Measurements from ENCODE around the gene TIMM17B. TPM values are rescaled to one million over a fixed set of nuclear protein-coding genes. Genes with fewer than 3 reads are reported as not detected.

Gene TIMM17B
- total and polyA plus RNA-seq, 9 donors = 29.0 to 44.4 (median 34.4) TPM

DNA sequence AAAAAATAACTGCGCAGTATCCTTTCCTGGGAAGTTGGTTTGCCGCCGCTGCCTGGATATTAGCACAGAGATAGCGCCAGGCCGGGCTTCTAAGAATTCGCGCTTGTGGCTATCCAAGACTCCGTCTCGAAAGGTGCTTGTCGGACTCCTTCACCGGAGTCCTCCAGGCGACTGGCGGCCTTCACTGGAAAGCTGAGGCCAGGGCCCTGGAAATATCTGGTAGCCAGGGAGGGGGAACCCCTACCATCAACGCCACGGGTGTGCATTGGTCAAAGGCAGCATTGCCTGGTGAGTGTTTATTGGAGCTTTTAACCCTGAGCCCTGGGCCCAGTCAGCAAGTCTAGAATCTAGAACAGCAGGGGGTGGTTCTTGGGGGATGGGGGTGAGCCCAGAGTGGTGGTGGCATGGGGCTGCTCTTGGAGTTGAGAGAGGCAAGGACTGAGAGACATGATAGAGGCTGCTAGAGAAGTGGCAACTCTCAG is 21.8 kb upstream of the TIMM17B start:
- no peaks in the 10 kb centered on the region for H3K27me3 ChIP-seq (ENCODE audit: control insufficient read depth, insufficient read depth, low read length)
- peaks cover 11% of the 10 kb centered on the region for H3K4me1 ChIP-seq (ENCODE audit: control insufficient read depth, insufficient read depth, low read length)
- peak overlapping the region; percentile 40 for H3K27ac ChIP-seq (ENCODE audit: low read length)
- peaks cover 24% of the 10 kb centered on the region for H3K36me3 ChIP-seq (ENCODE audit: control insufficient read depth, insufficient read depth, low read length)
- no peak for DNase-seq
- WGBS (ENCODE audit: insufficient coverage) = 27% methylated on average over 12 of the region's 15 CpGs
- H3K4me3 ChIP-seq (ENCODE audit: low read length) = peak overlapping the region; percentile 50
- no peaks in the 10 kb centered on the region for H3K9me3 ChIP-seq (replicated peaks; ENCODE audit: control insufficient read depth, low read depth, low read length)

DNA sequence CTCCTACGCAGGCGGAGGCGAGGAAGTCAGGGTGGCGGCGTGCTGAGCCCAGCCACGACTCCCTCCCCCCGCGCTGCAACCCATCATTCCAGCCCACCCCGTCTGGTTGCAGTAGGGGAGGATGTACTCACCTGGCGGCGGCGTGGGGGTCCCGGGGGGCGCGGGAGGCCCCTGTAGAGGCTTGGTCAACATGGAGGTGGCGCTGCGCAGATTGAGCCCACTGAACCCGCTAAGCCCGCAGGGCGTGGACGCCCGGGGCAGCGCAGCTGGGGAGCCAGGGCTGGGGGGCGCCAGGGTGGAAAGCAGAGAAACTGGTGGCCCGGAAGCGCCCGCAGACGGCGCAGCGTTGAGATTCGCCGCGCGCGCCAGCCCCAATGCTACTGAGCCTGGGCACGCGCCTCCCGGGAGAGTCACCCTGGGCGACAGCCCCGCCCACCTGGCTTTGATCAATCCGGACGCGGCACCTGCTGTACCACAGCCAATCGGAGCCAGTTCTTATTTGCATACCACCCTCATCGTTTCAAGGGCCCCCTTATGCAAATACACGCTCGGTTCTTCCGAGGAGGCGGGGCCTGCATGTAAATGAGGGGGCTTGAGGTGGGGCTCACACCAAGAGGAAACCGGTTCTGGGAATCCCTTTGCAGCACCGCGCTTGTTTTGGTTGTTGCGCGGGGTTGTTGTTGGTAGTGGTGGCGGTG is 21.2 kb upstream of the TIMM17B start, which contains the start of gene PIM2:
Gene PIM2, minus strand, starts transcription at position 382 of the 698 bp plus-strand sequence. Its CDS starts 190 bp downstream, at position 192.
- Histone ChIP-seq H3K27ac (ENCODE audit: low read length) (peak within 1 kb of the TSS; percentile 51), H3K27me3 (ENCODE audit: control insufficient read depth, insufficient read depth, low read length) (no peaks in the 10 kb centered on the region), H3K36me3 (ENCODE audit: control insufficient read depth, insufficient read depth, low read length) (peaks cover 18% of the 10 kb centered on the region), H3K4me1 (ENCODE audit: control insufficient read depth, insufficient read depth, low read length) (peaks cover 11% of the 10 kb centered on the region), H3K4me3 (ENCODE audit: low read length) (peak within 1 kb of the TSS; percentile 50), H3K9me3 (replicated peaks; ENCODE audit: control insufficient read depth, low read depth, low read length) (no peaks in the 10 kb centered on the region)
- 27% methylated on average over 41 of the region's 55 CpGs for WGBS (ENCODE audit: insufficient coverage)
- DNase-seq = peak; percentile 87

DNA sequence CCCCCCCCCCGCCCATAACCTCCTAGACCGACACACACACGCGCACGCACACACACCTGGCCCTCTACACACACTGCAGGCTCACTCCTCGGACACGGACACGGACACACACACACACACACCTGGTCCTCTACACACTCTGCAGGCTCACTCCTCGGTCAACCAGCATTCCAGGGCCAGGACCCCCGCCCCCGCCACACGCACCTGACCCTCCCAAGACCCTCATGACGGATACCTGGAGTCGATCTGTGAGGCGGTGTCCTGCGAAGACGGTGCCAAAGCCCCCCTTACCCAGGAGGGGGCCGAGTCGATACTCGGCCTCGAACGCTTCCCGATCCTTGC is 20.7 kb upstream of the TIMM17B start:
- Histone ChIP-seq H3K4me1 (ENCODE audit: control insufficient read depth, insufficient read depth, low read length) (peaks cover 11% of the 10 kb centered on the region), H3K4me3 (ENCODE audit: low read length) (peak overlapping the region; percentile 50), H3K27me3 (ENCODE audit: control insufficient read depth, insufficient read depth, low read length) (no peaks in the 10 kb centered on the region), H3K9me3 (replicated peaks; ENCODE audit: control insufficient read depth, low read depth, low read length) (no peaks in the 10 kb centered on the region), H3K36me3 (ENCODE audit: control insufficient read depth, insufficient read depth, low read length) (peaks cover 13% of the 10 kb centered on the region), H3K27ac (ENCODE audit: low read length) (no peak overlapping the region)
- 15% methylated on average over 13 of the region's 23 CpGs for WGBS (ENCODE audit: insufficient coverage)
- no peak for DNase-seq

DNA sequence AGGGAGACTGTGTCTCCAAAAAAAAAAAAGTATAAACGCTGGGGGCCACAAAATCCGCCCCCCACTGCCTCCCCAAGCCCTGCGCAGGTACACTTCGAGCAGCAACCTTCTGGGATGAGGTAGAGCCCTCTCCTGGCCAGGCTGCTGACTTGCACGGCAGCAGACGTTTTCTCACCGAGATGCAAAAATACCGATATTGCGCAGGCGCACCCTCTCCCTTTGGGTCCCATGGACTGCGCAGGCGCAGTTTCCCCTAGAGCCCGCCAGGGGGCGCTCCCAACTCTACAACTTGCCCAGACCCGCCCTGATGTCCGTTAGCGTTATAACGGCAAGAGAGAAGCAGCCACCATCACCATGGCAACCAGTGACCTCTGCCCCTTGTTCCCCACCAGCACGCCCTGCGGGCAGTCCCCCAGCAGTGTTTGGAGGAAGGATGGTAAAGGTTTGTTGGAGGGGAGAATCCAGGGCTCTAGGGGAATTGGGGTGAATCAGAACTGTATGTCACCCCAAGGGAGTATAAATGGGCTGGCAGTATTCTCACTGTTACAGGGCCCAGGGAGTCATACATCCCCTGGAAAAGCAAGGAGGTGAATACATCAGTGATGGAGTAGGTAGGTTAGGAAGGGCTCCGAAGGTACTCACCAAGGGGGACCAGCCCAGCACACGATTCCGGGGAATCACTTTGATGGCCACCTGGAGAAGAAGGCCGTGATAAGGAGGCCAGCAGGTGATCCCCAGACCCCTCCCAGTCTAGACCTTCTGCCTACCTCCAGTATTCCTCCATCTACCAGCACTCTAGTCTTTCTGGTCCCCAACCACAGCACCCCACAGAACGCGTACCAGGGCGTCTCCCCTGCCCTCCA is 19.8 kb upstream of the TIMM17B start:
- WGBS (ENCODE audit: insufficient coverage) = 32% methylated on average over 19 of the region's 27 CpGs
- Histone ChIP-seq H3K4me1 (ENCODE audit: control insufficient read depth, insufficient read depth, low read length) (peaks cover 11% of the 10 kb centered on the region), H3K4me3 (ENCODE audit: low read length) (no peak overlapping the region), H3K27ac (ENCODE audit: low read length) (no peak overlapping the region), H3K27me3 (ENCODE audit: control insufficient read depth, insufficient read depth, low read length) (no peaks in the 10 kb centered on the region), H3K9me3 (replicated peaks; ENCODE audit: control insufficient read depth, low read depth, low read length) (no peaks in the 10 kb centered on the region), H3K36me3 (ENCODE audit: control insufficient read depth, insufficient read depth, low read length) (peaks cover 4% of the 10 kb centered on the region)
- peak; percentile 91 for DNase-seq

DNA sequence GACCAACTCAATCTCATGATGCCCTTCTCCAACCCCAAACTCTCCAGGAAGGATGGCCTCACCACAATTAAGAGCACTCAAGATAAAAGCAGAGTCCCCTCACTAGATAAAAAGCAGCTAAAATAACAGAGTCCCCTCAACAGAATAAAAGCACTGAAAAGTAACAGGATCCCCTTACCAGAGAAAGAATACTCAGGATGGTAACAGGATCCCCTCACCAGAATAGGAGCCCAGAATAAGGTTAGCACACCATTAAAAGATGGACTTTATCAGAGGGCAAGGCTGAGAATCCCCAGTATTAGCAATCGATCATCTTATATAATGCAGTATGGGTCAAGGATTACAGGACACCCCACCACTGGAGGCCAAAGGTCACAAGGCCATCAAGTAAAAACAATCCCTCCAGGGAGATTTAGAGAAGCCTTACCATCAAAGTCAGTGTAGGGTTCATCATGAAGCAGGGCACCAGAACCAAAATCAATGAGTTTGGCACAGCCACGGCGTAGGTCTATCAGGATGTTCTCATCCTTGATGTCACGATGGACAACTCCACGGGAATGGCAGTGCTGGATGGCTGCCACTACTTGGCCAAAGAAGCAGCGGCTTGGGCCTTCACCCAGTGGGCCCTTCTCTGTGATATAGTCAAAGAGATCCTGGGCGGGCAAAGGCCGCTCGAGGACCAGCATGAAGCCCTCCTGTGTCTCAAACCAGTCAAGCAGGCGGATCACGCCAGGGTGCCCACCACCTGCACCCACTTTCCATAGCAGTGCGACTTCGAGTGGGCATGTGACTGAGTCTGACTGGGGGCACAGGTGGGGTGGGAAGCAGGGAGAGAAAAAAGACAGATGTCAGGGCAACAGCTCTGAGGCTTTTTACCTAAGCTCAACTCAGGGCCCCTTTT is 17.3 kb upstream of the TIMM17B start:
- no peak overlapping the region for H3K4me3 ChIP-seq (ENCODE audit: low read length)
- no peak for DNase-seq
- H3K27ac ChIP-seq (ENCODE audit: low read length) = no peak overlapping the region
- H3K27me3 ChIP-seq (ENCODE audit: control insufficient read depth, insufficient read depth, low read length) = no peaks in the 10 kb centered on the region
- H3K36me3 ChIP-seq (ENCODE audit: control insufficient read depth, insufficient read depth, low read length) = no peaks in the 10 kb centered on the region
- H3K9me3 ChIP-seq (replicated peaks; ENCODE audit: control insufficient read depth, low read depth, low read length) = peaks cover 2% of the 10 kb centered on the region
- WGBS (ENCODE audit: insufficient coverage) = 83% methylated on average over 4 of the region's 13 CpGs
- peaks cover 14% of the 10 kb centered on the region for H3K4me1 ChIP-seq (ENCODE audit: control insufficient read depth, insufficient read depth, low read length)

DNA sequence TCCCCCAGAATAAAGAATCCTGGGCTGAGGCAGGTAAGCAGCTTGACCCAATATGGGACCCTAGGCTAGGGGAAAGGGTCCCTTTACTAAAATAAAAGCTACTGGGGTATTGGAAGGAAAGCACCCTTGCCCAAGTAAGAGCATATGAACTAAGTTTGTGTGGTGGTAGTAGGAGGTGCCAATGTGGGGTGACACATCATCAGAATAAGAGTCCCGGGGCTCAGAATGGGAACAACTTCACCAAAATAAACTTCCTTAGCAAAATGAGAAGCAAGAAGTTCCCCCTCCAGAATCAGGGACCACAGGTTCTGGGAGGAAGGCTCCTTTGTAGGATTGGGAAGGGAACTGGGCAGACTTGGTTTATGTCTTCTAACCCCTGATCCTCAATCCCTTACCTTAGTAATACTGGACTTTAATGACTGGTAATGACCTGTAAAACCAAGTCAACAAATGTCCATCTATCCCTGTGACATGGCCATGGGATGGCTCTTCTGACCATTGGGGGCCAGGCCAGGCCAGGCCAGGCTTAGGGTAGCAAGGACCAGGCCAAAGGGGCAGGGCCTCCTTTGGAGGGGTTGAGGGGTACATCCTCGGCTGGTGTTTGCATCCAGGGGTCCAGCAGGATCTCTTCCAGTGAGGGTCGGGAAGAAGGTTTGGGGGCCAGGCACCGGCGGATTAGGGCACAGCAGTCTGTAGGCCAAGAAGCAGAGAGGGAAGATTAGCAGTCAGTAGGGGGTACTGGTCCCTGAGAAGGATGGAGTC is 16.2 kb upstream of the TIMM17B start:
- Histone ChIP-seq H3K27me3 (ENCODE audit: control insufficient read depth, insufficient read depth, low read length) (no peaks in the 10 kb centered on the region), H3K27ac (ENCODE audit: low read length) (no peak overlapping the region), H3K4me1 (ENCODE audit: control insufficient read depth, insufficient read depth, low read length) (peaks cover 10% of the 10 kb centered on the region), H3K4me3 (ENCODE audit: low read length) (no peak overlapping the region), H3K9me3 (replicated peaks; ENCODE audit: control insufficient read depth, low read depth, low read length) (peaks cover 2% of the 10 kb centered on the region), H3K36me3 (ENCODE audit: control insufficient read depth, insufficient read depth, low read length) (no peaks in the 10 kb centered on the region)
- 75% methylated on average over 4 of the region's 5 CpGs for WGBS (ENCODE audit: insufficient coverage)
- DNase-seq = no peak

DNA sequence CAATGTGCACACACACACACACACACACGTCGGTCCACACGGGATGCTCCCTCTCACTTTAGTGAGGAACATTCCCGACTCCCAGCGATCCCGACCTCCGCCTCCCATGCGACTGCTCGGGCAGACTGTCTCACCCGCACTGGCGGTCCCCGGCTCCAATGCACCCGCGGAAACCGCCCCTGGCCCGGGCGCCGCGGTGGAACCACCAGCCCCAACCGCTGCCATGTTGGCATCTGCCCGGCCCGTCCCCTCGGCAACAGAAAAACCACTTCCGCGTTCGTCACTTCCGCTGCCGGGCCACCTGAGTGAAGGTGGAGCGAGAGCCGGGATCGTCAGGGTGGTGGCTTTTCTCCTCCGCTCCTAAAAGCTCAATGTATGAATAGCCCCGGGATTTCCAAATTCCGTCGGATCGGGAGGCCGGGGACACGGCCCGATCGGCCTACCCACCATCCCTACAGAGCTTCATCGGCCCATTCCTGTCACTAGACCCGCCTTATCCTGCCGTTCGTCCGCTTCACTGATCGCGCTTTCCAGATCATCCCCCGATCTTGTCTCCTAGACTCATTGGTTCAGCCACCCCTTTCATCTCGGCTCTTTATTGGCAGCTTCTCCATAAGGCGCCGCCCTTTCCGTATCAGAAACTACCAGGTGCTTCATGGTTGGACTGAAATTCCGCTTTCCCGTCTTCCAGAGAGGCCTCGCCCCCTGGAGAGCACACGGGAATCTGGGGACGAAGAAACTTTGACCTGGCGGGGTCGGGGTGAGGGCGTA is 14.0 kb upstream of the TIMM17B start, which contains the start of gene SLC35A2:
Gene SLC35A2, minus strand, starts transcription at position 235 of the 771 bp plus-strand sequence. Its CDS starts 10 bp downstream, at position 225.
- Histone ChIP-seq H3K27me3 (ENCODE audit: control insufficient read depth, insufficient read depth, low read length) (no peaks in the 10 kb centered on the region), H3K4me1 (ENCODE audit: control insufficient read depth, insufficient read depth, low read length) (peaks cover 3% of the 10 kb centered on the region), H3K27ac (ENCODE audit: low read length) (peak within 1 kb of the TSS; percentile 60), H3K36me3 (ENCODE audit: control insufficient read depth, insufficient read depth, low read length) (no peaks in the 10 kb centered on the region), H3K9me3 (replicated peaks; ENCODE audit: control insufficient read depth, low read depth, low read length) (peaks cover 2% of the 10 kb centered on the region), H3K4me3 (ENCODE audit: low read length) (peak within 1 kb of the TSS; percentile 88)
- peak; percentile 85 for DNase-seq
- WGBS (ENCODE audit: insufficient coverage) = 37% methylated on average over 60 of the region's 60 CpGs

DNA sequence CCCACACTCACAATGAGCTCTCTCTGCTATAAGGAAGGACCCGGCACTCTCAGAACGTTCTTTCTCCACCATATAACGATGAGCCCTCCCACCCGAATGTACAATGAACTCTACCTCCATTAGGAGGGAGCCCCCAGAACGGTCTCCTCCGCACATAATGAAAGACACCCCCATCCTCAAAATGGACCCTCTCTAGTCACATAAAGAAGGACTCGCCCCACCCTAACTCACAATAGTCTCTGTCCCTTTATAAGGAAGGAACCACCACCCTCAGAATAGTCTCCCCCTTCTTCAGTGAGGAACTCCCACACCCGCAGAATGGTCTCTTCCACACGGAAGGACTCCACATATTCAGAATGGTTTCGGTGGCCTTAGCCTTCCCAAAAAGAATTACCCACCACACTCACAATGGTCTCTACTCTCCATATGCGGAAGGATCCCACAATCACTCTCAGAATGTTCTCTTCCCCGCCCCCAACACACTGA is 13.4 kb upstream of the TIMM17B start:
- Histone ChIP-seq H3K9me3 (replicated peaks; ENCODE audit: control insufficient read depth, low read depth, low read length) (peaks cover 2% of the 10 kb centered on the region), H3K27ac (ENCODE audit: low read length) (peak overlapping the region; percentile 60), H3K4me1 (ENCODE audit: control insufficient read depth, insufficient read depth, low read length) (peaks cover 3% of the 10 kb centered on the region), H3K36me3 (ENCODE audit: control insufficient read depth, insufficient read depth, low read length) (peaks cover 4% of the 10 kb centered on the region), H3K4me3 (ENCODE audit: low read length) (peak overlapping the region; percentile 88), H3K27me3 (ENCODE audit: control insufficient read depth, insufficient read depth, low read length) (no peaks in the 10 kb centered on the region)
- DNase-seq = peak; percentile 60
- WGBS (ENCODE audit: insufficient coverage) = 24% methylated on average over 12 of the region's 12 CpGs
